ENCODE measurements around the gene LRP1B.

LRP1B gene

GRCh38 chr2:141737492-141738255, 393.1 kb downstream of the LRP1B start:
- no peak overlapping the region for H3K4me3 ChIP-seq (replicated peaks; ENCODE audit: low read depth, low read length)
- no peak for DNase-seq (ENCODE audit: extremely low read depth, low read depth)
- TF ChIP-seq CTCF (IDR thresholded peaks at IDR 0.05; ENCODE audit: low read depth, low read length, missing control alignments) = no peak

GRCh38 chr2:141736466-141736865, 394.4 kb downstream of the LRP1B start:
- DNase-seq (ENCODE audit: extremely low read depth, low read depth) = no peak
- no peak for TF ChIP-seq CTCF (IDR thresholded peaks at IDR 0.05; ENCODE audit: low read depth, low read length, missing control alignments)
- H3K4me3 ChIP-seq (replicated peaks; ENCODE audit: low read depth, low read length) = no peak overlapping the region

GRCh38 chr2:141728886-141729285, 401.9 kb downstream of the LRP1B start:
- H3K4me3 ChIP-seq (replicated peaks; ENCODE audit: low read depth, low read length) = no peak overlapping the region
- no peak for DNase-seq (ENCODE audit: extremely low read depth, low read depth)
- TF ChIP-seq CTCF (IDR thresholded peaks at IDR 0.05; ENCODE audit: low read depth, low read length, missing control alignments) = no peak

GRCh38 chr2:141728142-141728541, 402.7 kb downstream of the LRP1B start:
- TF ChIP-seq CTCF (IDR thresholded peaks at IDR 0.05; ENCODE audit: low read depth, low read length, missing control alignments) = no peak

GRCh38 chr2:141724426-141724825, 406.4 kb downstream of the LRP1B start:
- no peak for DNase-seq (ENCODE audit: extremely low read depth, low read depth)
- TF ChIP-seq CTCF (IDR thresholded peaks at IDR 0.05; ENCODE audit: low read depth, low read length, missing control alignments) = no peak
- no peak overlapping the region for H3K4me3 ChIP-seq (replicated peaks; ENCODE audit: low read depth, low read length)

More at GRCh38 chr2:141728142-141728541, 402.7 kb downstream of the LRP1B start:
- no peak for DNase-seq (ENCODE audit: extremely low read depth, low read depth)
- H3K4me3 ChIP-seq (replicated peaks; ENCODE audit: low read depth, low read length) = no peak overlapping the region

GRCh38 chr2:141723814-141724213, 407.0 kb downstream of the LRP1B start:
- H3K4me3 ChIP-seq (replicated peaks; ENCODE audit: low read depth, low read length) = no peak overlapping the region
- no peak for TF ChIP-seq CTCF (IDR thresholded peaks at IDR 0.05; ENCODE audit: low read depth, low read length, missing control alignments)
- DNase-seq (ENCODE audit: extremely low read depth, low read depth) = no peak

- no peak for DNase-seq (ENCODE audit: extremely low read depth, low read depth)
- no peak overlapping the region for H3K4me3 ChIP-seq (replicated peaks; ENCODE audit: low read depth, low read length)
- TF ChIP-seq CTCF (IDR thresholded peaks at IDR 0.05; ENCODE audit: low read depth, low read length, missing control alignments) = no peak
Measured at GRCh38 chr2:141720476-141720875, 410.3 kb downstream of the LRP1B start.
